ENCODE data around the gene CDH18. TPM values are rescaled to one million over a fixed set of nuclear protein-coding genes. Genes with fewer than 3 reads are reported as not detected.

CDH18 gene
- total RNA-seq, 2 donors from 2014 or later = 1.2 TPM; not detected in 1

- H3K9me3 ChIP-seq = no peaks in the 10 kb centered on the region
- DNase-seq (ENCODE audit: low spot score) = no peak
- no peak overlapping the region for H3K27ac ChIP-seq
- no peaks in the 10 kb centered on the region for H3K27me3 ChIP-seq (replicated peaks; ENCODE audit: insufficient read depth)
- no peak overlapping the region for H3K4me3 ChIP-seq
- TF ChIP-seq POLR2A (IDR thresholded peaks at IDR 0.05) = no peak
- 91% methylated on average over 3 of the region's 3 CpGs for WGBS
- no peaks in the 10 kb centered on the region for H3K4me1 ChIP-seq (replicated peaks)
- intact Hi-C loops (cut with DNase I) = no loop called here
- no peaks in the 10 kb centered on the region for H3K36me3 ChIP-seq
Observed at GRCh38 chr5:19685473-19685872, 302.5 kb downstream of the CDH18 start.

- no peaks in the 10 kb centered on the region for H3K36me3 ChIP-seq
- H3K27me3 ChIP-seq (replicated peaks; ENCODE audit: insufficient read depth) = no peaks in the 10 kb centered on the region
- H3K4me3 ChIP-seq = no peak overlapping the region
- H3K9me3 ChIP-seq = no peaks in the 10 kb centered on the region
- TF ChIP-seq CTCF (IDR thresholded peaks at IDR 0.05) (no peak), POLR2AphosphoS5 (IDR thresholded peaks at IDR 0.05) (no peak), POLR2A (IDR thresholded peaks at IDR 0.05) (no peak)
- intact Hi-C loops (cut with DNase I) = no loop called here
- H3K27ac ChIP-seq = no peak overlapping the region
- 43% methylated on average over 3 of the region's 3 CpGs for WGBS
- no peak for DNase-seq (ENCODE audit: low spot score)
- H3K4me1 ChIP-seq (replicated peaks) = no peaks in the 10 kb centered on the region
Observed at GRCh38 chr5:19676895-19677294, 311.1 kb downstream of the CDH18 start.

- Histone ChIP-seq H3K4me1 (replicated peaks) (no peaks in the 10 kb centered on the region), H3K36me3 (no peaks in the 10 kb centered on the region), H3K27ac (no peak overlapping the region), H3K9me3 (no peaks in the 10 kb centered on the region), H3K27me3 (replicated peaks; ENCODE audit: insufficient read depth) (no peaks in the 10 kb centered on the region), H3K4me3 (no peak overlapping the region)
- TF ChIP-seq POLR2A (IDR thresholded peaks at IDR 0.05) = no peak
- no peak for TF ChIP-seq CTCF (IDR thresholded peaks at IDR 0.05)
- no peak for TF ChIP-seq POLR2AphosphoS5 (IDR thresholded peaks at IDR 0.05)
- WGBS = 93% methylated on average over 1 of the region's 1 CpG
- intact Hi-C loops (cut with DNase I) = no loop called here
- no peak for DNase-seq (ENCODE audit: low spot score)
Observed at GRCh38 chr5:19660679-19661078, 327.3 kb downstream of the CDH18 start.

- Histone ChIP-seq H3K4me1 (replicated peaks) (no peaks in the 10 kb centered on the region), H3K4me3 (no peak overlapping the region), H3K9me3 (no peaks in the 10 kb centered on the region), H3K27ac (no peak overlapping the region), H3K36me3 (no peaks in the 10 kb centered on the region), H3K27me3 (replicated peaks; ENCODE audit: insufficient read depth) (no peaks in the 10 kb centered on the region)
- DNase-seq (ENCODE audit: low spot score) = no peak
- TF ChIP-seq CTCF (IDR thresholded peaks at IDR 0.05) (no peak), POLR2A (IDR thresholded peaks at IDR 0.05) (no peak), POLR2AphosphoS5 (IDR thresholded peaks at IDR 0.05) (no peak)
- 13% methylated on average over 2 of the region's 2 CpGs for WGBS
- intact Hi-C loops (cut with DNase I) = no loop called here
Observed at GRCh38 chr5:19655627-19656026, 332.4 kb downstream of the CDH18 start.

- TF ChIP-seq POLR2A (IDR thresholded peaks at IDR 0.05) (no peak), POLR2AphosphoS5 (IDR thresholded peaks at IDR 0.05) (no peak), CTCF (IDR thresholded peaks at IDR 0.05) (no peak)
- DNase-seq (ENCODE audit: low spot score) = no peak
- Histone ChIP-seq H3K4me1 (replicated peaks) (no peaks in the 10 kb centered on the region), H3K27ac (no peak overlapping the region), H3K4me3 (no peak overlapping the region), H3K9me3 (no peaks in the 10 kb centered on the region), H3K27me3 (replicated peaks; ENCODE audit: insufficient read depth) (no peaks in the 10 kb centered on the region), H3K36me3 (no peaks in the 10 kb centered on the region)
- intact Hi-C loops (cut with DNase I) = no loop called here
- 89% methylated on average over 4 of the region's 4 CpGs for WGBS
Observed at GRCh38 chr5:19638461-19638860, 349.5 kb downstream of the CDH18 start.
